Cardiac fibroblast (primary cell): ENCODE measurements around the gene SAMD7.

Experiments
- DNase-seq, 2 donors: peaks; one replicate each; pipeline versions ENCODE4 v3.0.0 to v3.0.0-alpha.2; 2010; ENCODE audit warnings: low read depth in 2 of 2
- H3K4me3 ChIP-seq, 2 donors: replicated peaks in 1 of 2; 1 replicate in 1 of 2; 2 replicates in 1 of 2; pipeline ENCODE4 v1.5.1; 2011; ENCODE audit warnings: low read depth in 2 of 2, low read length in 2 of 2, mild to moderate bottlenecking in 2 of 2, moderate library complexity in 1 of 2
- CTCF ChIP-seq: IDR thresholded peaks from one replicate; pipeline ENCODE4 v1.5.1; 2011; ENCODE audit warnings: low read depth, mild to moderate bottlenecking, low read length, inconsistent platforms

The SAMD7 gene

GRCh38 chr3:169886671-169887070, 24.7 kb upstream of the SAMD7 start:
- TF ChIP-seq CTCF: no peak
- peak; percentile 54 to 88 for DNase-seq
- H3K4me3 ChIP-seq: no peak overlapping the region

- DNase-seq: no peak
- H3K4me3 ChIP-seq: no peak overlapping the region
- no peak for TF ChIP-seq CTCF
Measured at GRCh38 chr3:169891886-169892285, 19.5 kb upstream of the SAMD7 start.

GRCh38 chr3:169894110-169894509, 17.3 kb upstream of the SAMD7 start:
- DNase-seq: peak in 1 of 2 donors; percentile 54
- no peak overlapping the region for H3K4me3 ChIP-seq
- TF ChIP-seq CTCF: no peak

GRCh38 chr3:169895072-169895471, 16.3 kb upstream of the SAMD7 start:
- TF ChIP-seq CTCF: no peak
- no peak for DNase-seq
- no peak overlapping the region for H3K4me3 ChIP-seq

- no peak for TF ChIP-seq CTCF
- no peak for DNase-seq
- no peak overlapping the region for H3K4me3 ChIP-seq
Measured at GRCh38 chr3:169897284-169897683, 14.1 kb upstream of the SAMD7 start.

GRCh38 chr3:169901453-169901852, 9.9 kb upstream of the SAMD7 start:
- H3K4me3 ChIP-seq: no peak overlapping the region
- no peak for DNase-seq
- TF ChIP-seq CTCF: no peak

GRCh38 chr3:169905404-169905803, 6.0 kb upstream of the SAMD7 start:
- no peak overlapping the region for H3K4me3 ChIP-seq
- TF ChIP-seq CTCF: no peak
- no peak for DNase-seq
